SU-DHL-6 (cell line): ENCODE results near the gene NHS.

Source experiments
- H2AFZ ChIP-seq: fragments of 200-600 bp; sonication (generic); 2 replicates; pipeline ENCODE4 v1.6.1; 2014; ENCODE audit warnings: low read depth, mild to moderate bottlenecking, moderate library complexity, mixed read lengths, antibody characterized with exemption, low read length; ENCODE audit not compliant: severe bottlenecking
- H3F3A ChIP-seq: fragments of 200-600 bp; shearing (Covaris generic); 2 replicates; pipeline ENCODE4 v1.6.0; 2016; ENCODE audit warnings: antibody characterized with exemption, mild to moderate bottlenecking; ENCODE audit not compliant: insufficient read depth
- H3K27ac ChIP-seq: fragments of 200-600 bp; sonication (generic); 2 replicates; pipeline ENCODE4 v1.5.1; 2016; ENCODE audit warnings: low read depth, mild to moderate bottlenecking, low read length, moderate library complexity, mixed read lengths
- H3K27me3 ChIP-seq: fragments of 200-600 bp; sonication (generic), shearing (Covaris generic); 2 replicates; pipeline ENCODE4 v1.6.0; 2014; ENCODE audit warnings: mild to moderate bottlenecking, low read length
- H3K36me3 ChIP-seq: fragments of 200-600 bp; sonication (generic); 2 replicates; pipeline ENCODE4 v1.6.1; 2014; ENCODE audit warnings: mild to moderate bottlenecking, low read length, mixed read lengths
- H3K4me2 ChIP-seq: fragments of 300-600, 200-600 bp; shearing (Covaris generic), sonication (generic); 2 replicates; pipeline ENCODE4 v1.6.0; 2014; ENCODE audit warnings: low read length, low read depth, mild to moderate bottlenecking; ENCODE audit not compliant: poor library complexity, severe bottlenecking
- H3K4me3 ChIP-seq: fragments of 200-600 bp; sonication (generic); 2 replicates; pipeline ENCODE4 v1.5.1; 2014; ENCODE audit warnings: antibody characterized with exemption, low read length, mild to moderate bottlenecking, mixed read lengths; ENCODE audit not compliant: insufficient read depth, poor library complexity, severe bottlenecking
- H3K79me2 ChIP-seq: fragments of 200-600 bp; sonication (generic); 2 replicates; pipeline ENCODE4 v1.6.1; 2014; ENCODE audit warnings: mild to moderate bottlenecking, low read length, moderate library complexity; ENCODE audit not compliant: insufficient read depth
- H3K9ac ChIP-seq: fragments of 200-600 bp; sonication (generic); 2 replicates; pipeline ENCODE4 v1.7.0; 2014; ENCODE audit warnings: mild to moderate bottlenecking, low read length
- H3K9me2 ChIP-seq: fragments of 200-600 bp; sonication (generic); replicated peaks from 2 replicates; pipeline ENCODE4 v1.6.1; 2014; ENCODE audit warnings: low read length; ENCODE audit not compliant: insufficient read depth
- H3K9me3 ChIP-seq: fragments of 200-600 bp; sonication (generic); 2 replicates; pipeline ENCODE4 v1.6.1; 2014; ENCODE audit warnings: low read length, mixed read lengths; ENCODE audit not compliant: insufficient read depth
- H4K20me1 ChIP-seq: fragments of 200-600 bp; sonication (generic); 2 replicates; pipeline ENCODE4 v1.6.1; 2014; ENCODE audit warnings: low read depth, mild to moderate bottlenecking, antibody characterized with exemption, low read length, moderate library complexity, mixed read lengths
- EZH2phosphoT487 ChIP-seq: fragments of 200-600 bp; sonication (generic), shearing (Covaris generic); conservative IDR thresholded peaks from 2 replicates; pipeline ENCODE4 v1.6.1; 2018; ENCODE audit warnings: mild to moderate bottlenecking, antibody characterized with exemption, low read length, moderate library complexity, mixed read lengths
- TF ChIP-seq, protein P1 (sequence below): fragments of 200-600 bp; sonication (generic); IDR thresholded peaks from one replicate; pipeline ENCODE4 v1.5.1; 2017; ENCODE audit warnings: antibody characterized with exemption, mild to moderate bottlenecking, low read length, moderate library complexity; ENCODE audit not compliant: insufficient read depth, poor library complexity, severe bottlenecking

NHS gene

DNA sequence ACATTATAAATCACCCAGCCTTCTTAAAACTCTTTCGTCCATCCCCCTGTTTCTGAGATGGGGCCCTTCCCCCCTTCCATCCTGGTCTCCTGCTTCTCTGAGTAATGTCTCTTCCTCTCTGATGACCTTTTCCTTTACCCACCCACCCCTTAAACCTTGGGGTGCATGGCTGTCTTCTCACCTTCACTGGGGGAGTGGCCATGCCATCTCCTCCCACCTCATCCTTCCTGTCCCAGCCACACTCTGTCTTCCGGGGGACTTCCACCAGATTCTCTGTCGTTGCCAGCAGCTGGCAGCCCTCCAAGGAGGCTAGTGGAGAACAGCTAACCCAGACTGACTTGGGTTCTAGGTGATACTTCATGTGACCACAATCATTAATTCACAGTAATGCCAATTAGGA, 279.1 kb downstream of the NHS start:
- H3F3A ChIP-seq: no peaks in the 10 kb centered on the region
- H3K9me3 ChIP-seq: no peaks in the 10 kb centered on the region
- TF ChIP-seq EZH2phosphoT487: no peak
- TF ChIP-seq, protein P1, sequence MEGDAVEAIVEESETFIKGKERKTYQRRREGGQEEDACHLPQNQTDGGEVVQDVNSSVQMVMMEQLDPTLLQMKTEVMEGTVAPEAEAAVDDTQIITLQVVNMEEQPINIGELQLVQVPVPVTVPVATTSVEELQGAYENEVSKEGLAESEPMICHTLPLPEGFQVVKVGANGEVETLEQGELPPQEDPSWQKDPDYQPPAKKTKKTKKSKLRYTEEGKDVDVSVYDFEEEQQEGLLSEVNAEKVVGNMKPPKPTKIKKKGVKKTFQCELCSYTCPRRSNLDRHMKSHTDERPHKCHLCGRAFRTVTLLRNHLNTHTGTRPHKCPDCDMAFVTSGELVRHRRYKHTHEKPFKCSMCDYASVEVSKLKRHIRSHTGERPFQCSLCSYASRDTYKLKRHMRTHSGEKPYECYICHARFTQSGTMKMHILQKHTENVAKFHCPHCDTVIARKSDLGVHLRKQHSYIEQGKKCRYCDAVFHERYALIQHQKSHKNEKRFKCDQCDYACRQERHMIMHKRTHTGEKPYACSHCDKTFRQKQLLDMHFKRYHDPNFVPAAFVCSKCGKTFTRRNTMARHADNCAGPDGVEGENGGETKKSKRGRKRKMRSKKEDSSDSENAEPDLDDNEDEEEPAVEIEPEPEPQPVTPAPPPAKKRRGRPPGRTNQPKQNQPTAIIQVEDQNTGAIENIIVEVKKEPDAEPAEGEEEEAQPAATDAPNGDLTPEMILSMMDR: no peak
- H3K36me3 ChIP-seq: no peaks in the 10 kb centered on the region
- H3K9me2 ChIP-seq: no peaks in the 10 kb centered on the region
- no peak overlapping the region for H3K27ac ChIP-seq
- no peak overlapping the region for H3K4me2 ChIP-seq
- H3K79me2 ChIP-seq: no peaks in the 10 kb centered on the region
- H3K4me3 ChIP-seq: no peak overlapping the region
- no peaks in the 10 kb centered on the region for H4K20me1 ChIP-seq
- no peak overlapping the region for H2AFZ ChIP-seq
- H3K9ac ChIP-seq: no peak overlapping the region
- no peaks in the 10 kb centered on the region for H3K27me3 ChIP-seq

DNA sequence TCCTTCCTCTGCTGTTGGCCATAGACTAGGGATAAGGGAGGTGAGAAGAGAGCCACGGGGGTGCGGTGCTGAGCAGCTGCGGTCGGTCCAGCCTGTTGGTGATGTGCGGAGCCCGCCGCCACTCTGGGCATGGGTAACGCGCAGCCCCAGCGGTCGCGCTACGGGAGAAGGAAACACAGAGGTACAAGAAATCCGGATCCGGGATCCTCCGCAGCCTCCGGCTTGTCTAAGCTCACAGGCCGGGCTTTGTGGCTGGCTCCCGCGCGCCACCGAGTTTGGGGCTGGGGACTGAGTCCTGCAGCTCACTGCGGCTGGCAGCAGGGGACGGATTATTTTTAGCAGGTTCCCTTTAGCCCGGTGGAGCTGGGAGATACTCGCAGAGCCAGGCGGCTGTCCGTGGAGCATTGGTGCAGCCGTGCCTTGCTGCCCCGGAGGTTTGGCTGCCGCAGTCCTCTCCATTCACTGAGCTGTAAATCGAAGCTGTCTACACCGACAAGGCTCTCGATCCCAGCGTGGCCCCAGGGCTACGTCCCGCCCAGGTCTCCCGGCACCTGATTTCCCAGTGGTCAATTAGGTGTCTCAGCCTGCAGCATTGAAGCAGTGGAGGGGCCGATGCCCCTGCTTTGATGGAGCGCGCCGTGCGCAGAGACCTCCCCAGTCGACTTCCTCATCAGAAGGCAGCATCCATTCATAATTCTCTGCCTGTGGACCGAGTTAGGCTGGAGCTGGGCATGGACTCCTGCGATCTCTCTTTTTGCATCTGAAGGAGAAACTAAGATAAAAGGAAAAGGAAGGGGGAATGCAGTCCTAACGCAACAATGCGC, 280.4 kb downstream of the NHS start:
- Histone ChIP-seq H3K9ac (no peak overlapping the region), H3K9me3 (no peaks in the 10 kb centered on the region), H3K27me3 (no peaks in the 10 kb centered on the region), H3F3A (no peaks in the 10 kb centered on the region), H3K36me3 (no peaks in the 10 kb centered on the region), H3K27ac (no peak overlapping the region), H3K4me2 (no peak overlapping the region), H4K20me1 (no peaks in the 10 kb centered on the region), H3K9me2 (no peaks in the 10 kb centered on the region), H2AFZ (no peak overlapping the region), H3K79me2 (no peaks in the 10 kb centered on the region), H3K4me3 (no peak overlapping the region)
- TF ChIP-seq, protein P1: no peak
- no peak for TF ChIP-seq EZH2phosphoT487

DNA sequence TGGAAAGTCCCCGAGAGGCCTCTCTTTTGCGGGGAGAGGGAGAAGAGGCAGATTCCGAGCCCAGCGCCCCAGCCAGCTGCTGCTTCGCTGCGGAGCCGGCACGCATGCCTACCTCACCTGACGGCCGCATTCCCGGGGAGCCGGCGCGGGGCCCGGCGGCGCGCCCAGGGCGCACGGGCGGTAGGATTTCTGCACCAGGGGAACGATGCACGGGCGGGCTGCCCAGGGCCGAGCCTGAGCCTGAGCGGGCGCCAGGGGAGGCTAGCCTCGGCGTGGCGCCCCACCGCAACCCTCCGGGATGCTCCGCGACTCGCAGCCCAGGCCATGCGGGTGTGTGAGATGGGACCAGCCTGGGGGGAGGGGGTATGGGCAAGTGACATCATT, 281.0 kb downstream of the NHS start:
- Histone ChIP-seq H3K4me2 (no peak overlapping the region), H3K4me3 (no peak overlapping the region)
- TF ChIP-seq EZH2phosphoT487: no peak
- TF ChIP-seq, protein P1: no peak

More for the DNA sequence above, 281.0 kb downstream of the NHS start:
- H3K9ac ChIP-seq: no peak overlapping the region
- no peaks in the 10 kb centered on the region for H3K9me2 ChIP-seq
- no peak overlapping the region for H3K27ac ChIP-seq
- H4K20me1 ChIP-seq: no peaks in the 10 kb centered on the region
- no peak overlapping the region for H2AFZ ChIP-seq
- no peaks in the 10 kb centered on the region for H3K9me3 ChIP-seq
- no peaks in the 10 kb centered on the region for H3F3A ChIP-seq
- H3K36me3 ChIP-seq: no peaks in the 10 kb centered on the region
- no peaks in the 10 kb centered on the region for H3K27me3 ChIP-seq
- no peaks in the 10 kb centered on the region for H3K79me2 ChIP-seq
